Measurements from ENCODE around the gene SLC7A1. TPM values are rescaled to one million over a fixed set of nuclear protein-coding genes. Genes with fewer than 3 reads are reported as not detected.

The SLC7A1 gene
- total and polyA plus RNA-seq, 2 of the 8 experiments (the other 6 are each of a cell fraction or from before 2014, with no cell fraction given): 26.8 to 114 TPM

DNA sequence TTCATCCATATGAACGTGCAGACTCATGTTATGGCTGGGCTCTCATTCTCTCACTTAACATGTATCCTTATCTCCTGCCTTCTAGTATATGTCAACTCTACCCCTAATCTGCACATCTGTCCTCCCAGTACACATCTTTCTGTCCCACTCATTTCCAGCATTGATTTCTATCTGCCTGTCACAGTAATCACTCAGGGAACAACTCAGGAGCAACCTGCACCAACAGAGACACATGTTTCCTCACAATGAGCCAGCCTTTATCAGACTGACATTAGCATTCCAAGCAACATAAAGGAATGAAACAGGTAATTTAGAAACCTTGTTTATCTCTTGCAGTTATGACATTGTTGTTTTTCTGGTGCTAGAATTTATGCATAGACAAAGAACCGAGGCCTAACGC, 17.6 kb upstream of the SLC7A1 start:
- Histone ChIP-seq H4K91ac (replicated peaks; ENCODE audit: insufficient read length, low read length) (no peak overlapping the region), H4K20me1 (replicated peaks in 1 of 2; ENCODE audit: control insufficient read depth in 1 of 2, insufficient read depth in 2 of 2, low read length in 2 of 2) (no peaks in the 10 kb centered on the region), H3K4me2 (ENCODE audit: insufficient read depth in 1 of 2, low read depth in 2 of 2, low read length in 2 of 2) (no peak overlapping the region), H2BK15ac (ENCODE audit: low read length) (no peak overlapping the region), H3K79me2 (ENCODE audit: control insufficient read depth in 1 of 2, insufficient read depth in 2 of 2, low read length in 2 of 2) (no peaks in the 10 kb centered on the region), H3K4me1 (replicated peaks in 1 of 4; ENCODE audit: control insufficient read depth in 3 of 4, insufficient read depth in 4 of 4, low read length in 3 of 4) (no peaks in the 10 kb centered on the region), H2BK20ac (ENCODE audit: low read length) (no peak overlapping the region), H3K27ac (ENCODE audit: low read depth, low read length) (no peak overlapping the region), H2AFZ (ENCODE audit: low read length) (no peak overlapping the region), H3K4me3 (ENCODE audit: extremely low read depth in 1 of 4, insufficient read depth in 2 of 4, low read depth in 3 of 4, low read length in 4 of 4) (no peak overlapping the region), H3K36me3 (ENCODE audit: control insufficient read depth in 2 of 4, insufficient read depth in 4 of 4, low read length in 3 of 4) (no peaks in the 10 kb centered on the region), H3K14ac (ENCODE audit: insufficient read length) (no peak overlapping the region), H4K5ac (ENCODE audit: insufficient read length, low read depth, low read length) (no peak overlapping the region), H2BK120ac (replicated peaks; ENCODE audit: low read depth, low read length) (no peak overlapping the region), H2BK5ac (ENCODE audit: low read depth, low read length) (no peak overlapping the region), H4K8ac (ENCODE audit: extremely low read depth, insufficient read depth, low read length) (no peak overlapping the region), H3K9me3 (ENCODE audit: insufficient read depth in 2 of 2, low read depth in 1 of 2, low read length in 1 of 2) (no peaks in the 10 kb centered on the region), H3K23me2 (ENCODE audit: low read depth, low read length) (no peaks in the 10 kb centered on the region), H3K9ac (replicated peaks in 1 of 4; ENCODE audit: extremely low read depth in 1 of 4, low read depth in 3 of 4, low read length in 3 of 4) (no peak overlapping the region), H2BK12ac (ENCODE audit: low read depth, low read length) (no peak overlapping the region), H3K4ac (replicated peaks; ENCODE audit: insufficient read length, low read depth, low read length) (no peak overlapping the region), H3K23ac (ENCODE audit: insufficient read length) (no peak overlapping the region), H2AK5ac (ENCODE audit: low read depth, low read length) (no peak overlapping the region), H3K27me3 (replicated peaks in 1 of 4; ENCODE audit: control insufficient read depth in 3 of 4, extremely low read depth in 1 of 4, insufficient read depth in 3 of 4, low read length in 3 of 4) (no peaks in the 10 kb centered on the region), H3K56ac (replicated peaks; ENCODE audit: insufficient read length, low read depth, low read length) (no peak overlapping the region), H3K18ac (ENCODE audit: extremely low read depth, low read length) (no peak overlapping the region), H3K79me1 (ENCODE audit: low read depth, low read length) (no peaks in the 10 kb centered on the region)
- ChIA-PET POLR2A (ENCODE audit: partially characterized antibody) (no interaction called here), CTCF (ENCODE audit: partially characterized antibody) (no interaction called here)
- 96% methylated on average over 3 of the region's 3 CpGs; no CpG with 5 or more reads in 1 of the 2 experiments for WGBS, 2 experiments (ENCODE audit: extremely low coverage in 1 of 2, insufficient coverage in 1 of 2, insufficient read length in 1 of 2, insufficient replicate concordance in 2 of 2, low coverage in 1 of 2, low lambda C conversion rate in 2 of 2, missing lambda C conversion rate in 1 of 2)
- TF ChIP-seq JUND (IDR thresholded peaks at IDR 0.05; ENCODE audit: low read length) (no peak), SAP30 (IDR thresholded peaks at IDR 0.05; ENCODE audit: insufficient read depth, insufficient replicate concordance, low read length) (no peak), ATF2 (IDR thresholded peaks at IDR 0.05; ENCODE audit: low read length) (no peak), KDM4A (IDR thresholded peaks at IDR 0.05; ENCODE audit: low read depth, low read length, severe bottlenecking) (no peak), FOSL1 (IDR thresholded peaks at IDR 0.05; ENCODE audit: insufficient read depth, low read depth, low read length) (no peak), CEBPB (IDR thresholded peaks at IDR 0.05; ENCODE audit: low read depth, low read length) (no peak), SIRT6 (IDR thresholded peaks at IDR 0.05; ENCODE audit: low read length) (no peak)
- DNase-seq (ENCODE audit: low read depth in 1 of 2, low spot score in 2 of 2): no peak
- FAIRE-seq: no peak

Data from H1 (cell line).